GM21786 (cell line): ENCODE data around the gene EFHC2.
"Not testable (repeated sequence)": the region's sequence is repeated elsewhere in the genome, so short reads cannot be mapped to it uniquely, and the experiment has no call there.

Source experiments
- ATAC-seq: cut with Tn5 transposase; IDR thresholded peaks from one replicate; pipeline ENCODE4 v1.9.1; 2021; ENCODE audit not compliant: unreplicated experiment

Gene EFHC2

GRCh38 chrX:44234116-44234515, 109.4 kb downstream of the EFHC2 start:
- ATAC-seq, result no peak

- ATAC-seq, result no peak
These were observed 111.4 kb downstream of the EFHC2 start for GRCh38 chrX:44232081-44232480.

GRCh38 chrX:44228621-44229020, 114.9 kb downstream of the EFHC2 start:
- peak; percentile 68 for ATAC-seq

- ATAC-seq, result no peak
These were observed 115.5 kb downstream of the EFHC2 start for GRCh38 chrX:44227991-44228390.

GRCh38 chrX:44225667-44226066, 117.8 kb downstream of the EFHC2 start:
- ATAC-seq, result no peak

GRCh38 chrX:44224760-44225159, 118.7 kb downstream of the EFHC2 start:
- no peak for ATAC-seq

GRCh38 chrX:44223150-44223549, 120.3 kb downstream of the EFHC2 start:
- ATAC-seq, result no peak

GRCh38 chrX:44218465-44218864, 125.0 kb downstream of the EFHC2 start:
- ATAC-seq, result no peak

- no peak for ATAC-seq
These were observed 127.3 kb downstream of the EFHC2 start for GRCh38 chrX:44216171-44216570.

- ATAC-seq, result no peak
These were observed 139.7 kb downstream of the EFHC2 start for GRCh38 chrX:44203791-44204190.

GRCh38 chrX:44202596-44202995, 140.9 kb downstream of the EFHC2 start:
- ATAC-seq, result no peak

- no peak for ATAC-seq
These were observed 154.4 kb downstream of the EFHC2 start for GRCh38 chrX:44189116-44189515.

- ATAC-seq, result not testable (repeated sequence)
These were observed 155.6 kb downstream of the EFHC2 start for GRCh38 chrX:44187915-44188314.

- no peak for ATAC-seq
These were observed 160.1 kb downstream of the EFHC2 start for GRCh38 chrX:44183329-44183728.

- no peak for ATAC-seq
These were observed 165.0 kb downstream of the EFHC2 start for GRCh38 chrX:44178274-44179053.

GRCh38 chrX:44175455-44175854, 168.0 kb downstream of the EFHC2 start:
- no peak for ATAC-seq

GRCh38 chrX:44174061-44174460, 169.4 kb downstream of the EFHC2 start:
- no peak for ATAC-seq

- ATAC-seq, result no peak
These were observed 170.3 kb downstream of the EFHC2 start for GRCh38 chrX:44173219-44173618.

- no peak for ATAC-seq
These were observed 176.4 kb downstream of the EFHC2 start for GRCh38 chrX:44167116-44167515.

- ATAC-seq, result no peak
These were observed 180.5 kb downstream of the EFHC2 start for GRCh38 chrX:44162964-44163475.

- no peak for ATAC-seq
These were observed 185.6 kb downstream of the EFHC2 start for GRCh38 chrX:44157858-44158257.

GRCh38 chrX:44157283-44157682, 186.2 kb downstream of the EFHC2 start:
- ATAC-seq, result no peak

- no peak for ATAC-seq
These were observed 186.7 kb downstream of the EFHC2 start for GRCh38 chrX:44156726-44157125.
